ENCODE measurements around the gene TPX2. TPM values are rescaled to one million over a fixed set of nuclear protein-coding genes. Genes with fewer than 3 reads are reported as not detected.

Gene TPX2
- total RNA-seq, 8 experiments from 2014 or later, result 1.1 to 75.3 (median 6.1) TPM

DNA sequence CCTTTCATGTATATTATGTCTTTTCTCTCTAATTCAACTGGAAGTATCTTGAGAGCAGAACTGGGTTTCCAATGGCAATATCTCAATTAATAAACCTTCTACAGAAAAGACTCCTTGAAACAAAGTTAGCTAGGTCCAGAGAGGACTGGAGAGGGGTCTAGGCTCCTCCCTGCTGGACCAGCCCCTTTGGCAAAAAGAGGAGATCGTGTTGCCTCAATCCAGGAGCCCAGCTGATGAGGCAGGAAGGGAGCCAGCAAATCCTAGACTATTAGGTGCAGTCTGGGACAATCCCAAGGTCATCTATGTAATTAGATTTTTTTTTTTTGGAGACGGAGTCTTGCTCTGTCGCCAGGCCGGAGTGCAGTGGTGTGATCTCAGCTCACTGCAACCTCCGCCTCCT lies 38.3 kb upstream of the TPX2 start:
- ATAC-seq (replicated peaks in 6 of 8), result no peak
- peaks cover 4 to 8% of the 10 kb centered on the region in 2 donors for H3K4me1 ChIP-seq (replicated peaks in 1 of 2)
- 80 to 100% (median 90%) methylated on average over 1 to 5 of the region's 5 CpGs; no CpG with 5 or more reads in 5 of the 10 experiments for WGBS, 10 experiments
- no peak overlapping the region for H3K27ac ChIP-seq
- in situ Hi-C loops (cut with MboI; ENCODE audit: low pct_unique_long_range_greater_than_20kb in 2 of 9, low sequenced_read_pairs in 9 of 9, unreplicated experiment in 9 of 9), result no loop called here
- H3K4me3 ChIP-seq, result no peak overlapping the region

DNA sequence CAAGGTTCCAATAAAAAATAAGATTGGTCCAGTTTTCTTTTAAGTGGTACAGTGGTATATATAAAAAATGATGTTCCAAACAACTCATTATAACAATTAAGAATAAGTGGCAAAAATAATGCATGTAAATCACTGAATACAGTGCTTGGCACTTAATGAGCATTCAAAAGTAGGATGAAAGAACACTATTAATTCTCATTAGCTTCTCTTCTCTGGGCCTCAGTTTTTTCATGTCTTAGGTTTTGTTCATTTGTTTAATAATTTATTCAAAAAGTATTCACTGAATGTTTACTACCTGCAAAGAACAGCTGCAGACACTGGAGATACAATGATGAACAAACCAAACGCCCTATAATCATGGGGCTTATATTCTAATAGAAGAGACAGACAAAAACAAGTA lies 37.5 kb upstream of the TPX2 start:
- H3K4me1 ChIP-seq (replicated peaks in 1 of 2), result peaks cover 4 to 8% of the 10 kb centered on the region in 2 donors
- no peak overlapping the region for H3K4me3 ChIP-seq
- 40 to 92% (median 78%) methylated on average over 1 of the region's 1 CpG; no CpG with 5 or more reads in 3 of the 10 experiments for WGBS, 10 experiments
- H3K27ac ChIP-seq, result no peak overlapping the region
- ATAC-seq (replicated peaks in 6 of 8), result no peak
- in situ Hi-C loops (cut with MboI; ENCODE audit: low pct_unique_long_range_greater_than_20kb in 2 of 9, low sequenced_read_pairs in 9 of 9, unreplicated experiment in 9 of 9), result no loop called here

DNA sequence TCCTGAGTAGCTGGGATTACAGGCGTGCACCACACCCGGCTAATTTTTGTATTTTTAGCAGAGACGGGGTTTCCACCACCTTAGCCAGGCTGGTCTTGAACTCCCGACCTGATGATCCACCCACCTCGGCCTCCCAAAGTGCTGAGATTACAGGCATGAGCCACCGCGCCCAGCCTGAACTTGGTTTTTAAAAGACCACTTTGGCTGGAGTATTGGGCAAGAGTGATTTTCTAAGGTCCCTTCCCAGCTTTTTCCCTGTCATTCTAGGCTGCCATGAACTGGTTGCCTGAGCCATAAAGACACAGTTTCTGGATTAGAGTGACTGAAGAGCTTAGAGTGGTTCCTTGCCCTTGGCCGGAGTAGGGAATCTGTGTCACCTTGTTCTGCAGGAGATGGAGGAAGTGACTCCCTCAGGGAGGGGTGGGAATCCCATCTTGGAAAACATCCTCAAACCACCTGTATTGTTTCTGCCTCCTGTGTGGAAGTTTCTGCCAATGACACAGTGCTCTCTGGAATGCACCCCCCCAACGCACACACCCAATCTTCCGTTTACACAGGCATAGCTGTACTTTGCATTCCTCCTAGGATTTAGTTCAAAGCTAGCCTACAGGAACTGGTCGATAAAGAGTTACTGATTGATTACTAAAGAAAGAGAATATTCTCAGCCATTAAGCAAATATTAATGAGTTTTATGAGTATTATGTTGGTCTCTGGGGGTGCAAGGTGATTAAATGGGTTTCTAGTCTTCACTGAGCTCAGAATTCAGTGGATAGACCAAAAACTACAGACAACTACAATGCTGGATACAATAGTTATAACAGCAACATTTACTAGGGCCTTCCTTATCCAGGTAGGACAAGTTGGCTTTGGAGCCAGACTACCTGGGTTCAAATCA lies 34.6 kb upstream of the TPX2 start:
- in situ Hi-C loops (cut with MboI; ENCODE audit: low pct_unique_long_range_greater_than_20kb in 2 of 9, low sequenced_read_pairs in 9 of 9, unreplicated experiment in 9 of 9), result no loop called here
- Histone ChIP-seq H3K4me3 (no peak overlapping the region), H3K4me1 (replicated peaks in 1 of 2) (peaks cover 2 to 10% of the 10 kb centered on the region in 2 donors), H3K27ac (no peak overlapping the region)
- WGBS, 10 experiments, result 60 to 100% (median 87%) methylated on average over 1 to 10 of the region's 11 CpGs; no CpG with 5 or more reads in 2 of the 10 experiments
- ATAC-seq (replicated peaks in 6 of 8), result peak in 4 of 8 experiments; percentile 56 to 85 (median 75)

GRCh38 chr20:31705191-31705590 lies 33.9 kb upstream of the TPX2 start:
- no peak for ATAC-seq (replicated peaks in 6 of 8)
- in situ Hi-C loops (cut with MboI; ENCODE audit: low pct_unique_long_range_greater_than_20kb in 2 of 9, low sequenced_read_pairs in 9 of 9, unreplicated experiment in 9 of 9), result no loop called here
- Histone ChIP-seq H3K4me1 (replicated peaks in 1 of 2) (peaks cover 2 to 9% of the 10 kb centered on the region in 2 donors), H3K4me3 (no peak overlapping the region), H3K27ac (no peak overlapping the region)

GRCh38 chr20:31705598-31706597 lies 33.2 kb upstream of the TPX2 start:
- H3K4me1 ChIP-seq (replicated peaks in 1 of 2), result peaks cover 2 to 9% of the 10 kb centered on the region in 2 donors
- in situ Hi-C loops (cut with MboI; ENCODE audit: low pct_unique_long_range_greater_than_20kb in 2 of 9, low sequenced_read_pairs in 9 of 9, unreplicated experiment in 9 of 9), result no loop called here
- whole genome bisulfite sequencing, 10 experiments, result 67 to 100% (median 83%) methylated on average over 1 to 4 of the region's 4 CpGs; no CpG with 5 or more reads in 3 of the 10 experiments
- H3K27ac ChIP-seq, result no peak overlapping the region
- no peak for ATAC-seq (replicated peaks in 6 of 8)
- no peak overlapping the region for H3K4me3 ChIP-seq

DNA sequence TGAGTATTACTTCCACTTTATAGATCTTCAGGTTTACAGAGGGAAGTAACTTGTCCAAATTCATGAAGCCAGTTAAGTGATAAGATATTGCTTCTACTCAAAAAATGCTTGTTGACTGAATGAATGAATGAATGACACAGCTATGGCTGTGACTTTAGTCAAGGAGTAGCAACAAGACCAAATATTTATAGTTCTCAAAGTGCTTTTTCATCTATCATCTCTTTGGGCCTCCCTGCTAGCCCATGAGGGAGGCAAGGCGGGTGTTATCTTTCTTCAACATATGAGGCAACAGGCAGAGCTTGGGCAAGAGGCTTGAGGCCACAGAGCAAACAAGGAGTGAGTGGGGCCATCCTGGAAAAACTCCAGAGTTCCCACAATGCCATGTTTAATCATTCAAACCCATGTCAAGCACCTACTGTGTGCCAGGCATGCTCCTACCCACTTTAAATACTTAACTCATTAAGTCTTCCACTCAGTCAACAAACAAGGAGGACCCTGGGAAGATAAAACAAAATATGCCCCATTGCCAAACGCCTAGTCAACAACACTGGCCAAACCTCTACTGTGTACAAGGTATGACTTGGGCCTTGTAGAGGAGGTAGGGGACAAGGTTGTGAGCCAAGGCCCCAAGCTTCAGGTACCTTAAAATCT lies 32.4 kb upstream of the TPX2 start:
- Histone ChIP-seq H3K4me3 (no peak overlapping the region), H3K4me1 (replicated peaks in 1 of 2) (peaks cover 5 to 15% of the 10 kb centered on the region in 2 donors), H3K27ac (no peak overlapping the region)
- in situ Hi-C loops (cut with MboI; ENCODE audit: low pct_unique_long_range_greater_than_20kb in 2 of 9, low sequenced_read_pairs in 9 of 9, unreplicated experiment in 9 of 9), result no loop called here
- 92 to 100% (median 100%) methylated on average over 1 to 2 of the region's 2 CpGs; no CpG with 5 or more reads in 4 of the 10 experiments for WGBS, 10 experiments
- no peak for ATAC-seq (replicated peaks in 6 of 8)

GRCh38 chr20:31707258-31707615 lies 31.9 kb upstream of the TPX2 start:
- H3K4me3 ChIP-seq, result no peak overlapping the region
- no peak for ATAC-seq (replicated peaks in 6 of 8)
- in situ Hi-C loops (cut with MboI; ENCODE audit: low pct_unique_long_range_greater_than_20kb in 2 of 9, low sequenced_read_pairs in 9 of 9, unreplicated experiment in 9 of 9), result no loop called here
- no peak overlapping the region for H3K27ac ChIP-seq
- H3K4me1 ChIP-seq (replicated peaks in 1 of 2), result peaks cover 10 to 20% of the 10 kb centered on the region in 2 donors
- 80 to 100% (median 100%) methylated on average over 1 to 5 of the region's 5 CpGs; no CpG with 5 or more reads in 2 of the 10 experiments for WGBS, 10 experiments

DNA sequence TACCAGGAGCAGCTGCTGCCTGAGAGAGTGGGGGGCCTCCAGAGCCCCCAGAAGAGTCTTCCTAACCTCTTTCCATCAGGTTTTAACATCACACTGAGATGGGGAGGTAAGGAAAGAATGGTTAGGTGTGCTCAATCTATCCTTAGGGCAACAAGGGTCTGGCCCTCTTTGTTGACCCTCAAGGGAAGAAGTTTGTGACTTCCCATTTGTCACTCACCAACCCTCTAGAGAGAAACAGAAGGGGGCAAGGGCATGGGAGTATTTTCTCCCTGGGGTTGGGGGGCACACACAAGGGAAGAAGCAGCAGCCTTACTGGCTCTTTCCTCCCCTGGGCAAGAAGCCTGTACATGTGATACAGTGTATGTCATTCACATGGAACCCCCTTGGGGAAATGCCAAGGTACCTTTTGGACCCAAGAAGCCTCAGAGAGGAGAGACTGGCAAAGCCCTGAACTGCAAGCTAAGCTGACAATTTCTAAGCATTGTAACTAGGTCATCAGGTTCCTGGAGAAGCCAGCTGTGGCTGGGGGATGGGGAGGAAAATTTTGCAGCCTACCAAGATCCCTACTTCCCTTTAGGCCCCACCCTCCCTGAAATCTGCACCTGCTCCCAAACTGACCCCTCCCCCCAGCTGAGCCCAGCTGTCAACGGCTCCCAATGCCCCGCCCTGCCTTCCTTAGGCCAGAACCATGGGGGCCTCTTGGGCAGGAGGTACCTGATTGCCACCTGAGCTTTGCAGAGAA lies 30.9 kb upstream of the TPX2 start:
- Histone ChIP-seq H3K4me1 (replicated peaks in 1 of 2) (peaks cover 19 to 29% of the 10 kb centered on the region in 2 donors), H3K4me3 (no peak overlapping the region), H3K27ac (peak overlapping the region in 1 of 2 donors; percentile 26)
- in situ Hi-C loops (cut with MboI; ENCODE audit: low pct_unique_long_range_greater_than_20kb in 2 of 9, low sequenced_read_pairs in 9 of 9, unreplicated experiment in 9 of 9), result no loop called here
- peak in 4 of 8 experiments; percentile 13 to 35 (median 26) for ATAC-seq (replicated peaks in 6 of 8)
- WGBS, 10 experiments, result 0 to 50% methylated on average over 1 to 2 of the region's 2 CpGs; no CpG with 5 or more reads in 8 of the 10 experiments

GRCh38 chr20:31708736-31709534 lies 30.2 kb upstream of the TPX2 start:
- no peak overlapping the region for H3K4me3 ChIP-seq
- ATAC-seq (replicated peaks in 6 of 8), result no peak
- WGBS, 10 experiments, result 65 to 100% (median 98%) methylated on average over 1 to 5 of the region's 11 CpGs; no CpG with 5 or more reads in 6 of the 10 experiments
- no peak overlapping the region for H3K27ac ChIP-seq
- H3K4me1 ChIP-seq (replicated peaks in 1 of 2), result peaks cover 23 to 33% of the 10 kb centered on the region in 2 donors
- in situ Hi-C loops (cut with MboI; ENCODE audit: low pct_unique_long_range_greater_than_20kb in 2 of 9, low sequenced_read_pairs in 9 of 9, unreplicated experiment in 9 of 9), result no loop called here

DNA sequence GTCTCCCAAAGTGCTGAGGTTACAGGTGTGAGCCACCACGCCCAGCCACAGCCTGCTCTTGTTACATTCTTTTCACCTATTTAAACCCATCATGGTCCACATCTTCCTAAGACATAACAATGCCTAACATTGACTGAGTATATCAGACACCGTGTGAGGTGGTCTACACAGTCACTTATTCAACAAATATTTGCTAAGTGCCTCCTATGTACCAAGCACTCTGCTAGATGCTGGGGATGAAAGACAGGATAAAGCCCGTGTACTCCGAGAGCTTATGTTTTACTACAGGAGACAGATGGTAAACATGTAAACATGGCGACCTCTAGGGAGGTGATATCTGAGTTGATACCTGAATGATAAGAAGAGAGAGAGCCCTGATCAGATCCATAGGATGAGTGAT lies 29.2 kb upstream of the TPX2 start:
- H3K27ac ChIP-seq, result no peak overlapping the region
- WGBS, 10 experiments, result 80 to 100% (median 95%) methylated on average over 1 to 4 of the region's 5 CpGs; no CpG with 5 or more reads in 3 of the 10 experiments
- no peak overlapping the region for H3K4me3 ChIP-seq
- in situ Hi-C loops (cut with MboI; ENCODE audit: low pct_unique_long_range_greater_than_20kb in 2 of 9, low sequenced_read_pairs in 9 of 9, unreplicated experiment in 9 of 9), result no loop called here
- ATAC-seq (replicated peaks in 6 of 8), result no peak
- peaks cover 23 to 33% of the 10 kb centered on the region in 2 donors for H3K4me1 ChIP-seq (replicated peaks in 1 of 2)

- 90 to 100% (median 95%) methylated on average over 1 to 5 of the region's 5 CpGs; no CpG with 5 or more reads in 1 of the 10 experiments for WGBS, 10 experiments
- no peak overlapping the region for H3K4me3 ChIP-seq
- no peak for ATAC-seq (replicated peaks in 6 of 8)
- no peak overlapping the region for H3K27ac ChIP-seq
- H3K4me1 ChIP-seq (replicated peaks in 1 of 2), result peaks cover 23 to 33% of the 10 kb centered on the region in 2 donors
- in situ Hi-C loops (cut with MboI; ENCODE audit: low pct_unique_long_range_greater_than_20kb in 2 of 9, low sequenced_read_pairs in 9 of 9, unreplicated experiment in 9 of 9), result no loop called here
These were observed 28.5 kb upstream of the TPX2 start for GRCh38 chr20:31710423-31711108.

Measured in motor neuron (in vitro differentiated cells).